K562 (cell line): ENCODE data around the gene TTC23L. TPM values are rescaled to one million over a fixed set of nuclear protein-coding genes. Genes with fewer than 3 reads are reported as not detected.

Experiments
- FUS ChIP-seq: fragments of 200-400 bp; formaldehyde crosslinking; optimal IDR thresholded peaks from 2 replicates; pipeline ENCODE3; 2017; ENCODE audit warnings: low read depth, low read length
- MYBL2 ChIP-seq, 2 experiments: fragments of 450-650 bp in 1 of 2; sonication (generic) in 1 of 2; formaldehyde crosslinking in 1 of 2; IDR thresholded peaks; 2 replicates each; pipeline versions ENCODE4 v1.6.1 to v1.8.1; 2017 to 2022; ENCODE audit warnings: borderline replicate concordance in 1 of 2, inconsistent platforms in 1 of 2, low read depth in 1 of 2, mild to moderate bottlenecking in 1 of 2, missing genetic modification reagents in 1 of 2, moderate library complexity in 1 of 2
- PYGO2 ChIP-seq: fragments of 450-650 bp; IDR thresholded peaks from 2 replicates; pipeline ENCODE4 v1.6.1; 2016; ENCODE audit warnings: mild to moderate bottlenecking, missing genetic modification characterization, moderate library complexity, missing compliant biosample characterization
- RBM22 ChIP-seq: fragments of 200-400 bp; formaldehyde crosslinking; IDR thresholded peaks from 2 replicates; pipeline ENCODE4 v1.6.1; 2018; ENCODE audit warnings: low read length, low read depth; ENCODE audit not compliant: poor library complexity, severe bottlenecking
- SAP30 ChIP-seq: fragments of 200-600 bp; sonication (generic); IDR thresholded peaks from 2 replicates; pipeline ENCODE4 v1.6.1; 2012; ENCODE audit warnings: borderline replicate concordance, low read depth, mild to moderate bottlenecking, moderate library complexity, low read length, control low read depth, inconsistent platforms; ENCODE audit not compliant: insufficient read depth, poor library complexity, severe bottlenecking
- SNIP1 ChIP-seq: fragments of 450-650 bp; IDR thresholded peaks from 2 replicates; pipeline ENCODE4 v1.7.1; 2017; ENCODE audit warnings: low read depth, mild to moderate bottlenecking
- polyA plus RNA-seq, 8 experiments: library from polyadenylated mRNA; depleted of rRNA in 4 of 8; stranded (reverse) in 5 of 8; unstranded in 3 of 8; fragments of >200 nt; fragmentation: Nextera tagmentation in 2 of 8; fragmentation: Illumina TruSeq in 1 of 8; extraction: Ambion mirVana in 2 of 8; extraction: Trizol in 1 of 8; gene quantifications; 2 replicates each; pipeline versions ENCODE4 v1.2.1 to v1.2.3, GENCODE V29; 2011 to 2014; ENCODE audit warnings: inconsistent platforms in 1 of 8, missing spikeins in 1 of 8
- total RNA-seq, 7 experiments: library from RNA; depleted of rRNA in 6 of 7; stranded (reverse); fragments of >200 nt in 6 of 7; fragmentation: Illumina TruSeq in 2 of 7; extraction: Trizol in 2 of 7; gene quantifications; 2 replicates each; pipeline versions ENCODE4 v1.2.1 to v1.2.3, GENCODE V29; 2011 to 2021; ENCODE audit warnings: low replicate concordance in 1 of 7
- TF ChIP-seq, protein P1 (sequence below), 2 experiments: fragments of 450-650 bp; formaldehyde crosslinking in 1 of 2; IDR thresholded peaks; 2 replicates each; pipeline versions ENCODE4 v1.4.0 to v1.6.1; 2014 to 2020; ENCODE audit warnings: mild to moderate bottlenecking in 2 of 2, borderline replicate concordance in 1 of 2, low read depth in 1 of 2
- TF ChIP-seq, protein P2 (sequence below), 2 experiments: fragments of 450-650 bp in 1 of 2; IDR thresholded peaks; 2 replicates each; pipeline ENCODE4 v1.6.1; 2011 to 2017; ENCODE audit warnings: low read depth in 2 of 2, antibody characterized with exemption in 1 of 2, borderline replicate concordance in 1 of 2, low read length in 1 of 2, mild to moderate bottlenecking in 1 of 2, mixed read lengths in 1 of 2; ENCODE audit not compliant: control insufficient read depth in 1 of 2
- TF ChIP-seq, protein P3 (sequence below): fragments of 450-650 bp; formaldehyde crosslinking; IDR thresholded peaks from 2 replicates; pipeline ENCODE4 v1.4.0; 2020; ENCODE audit warnings: mild to moderate bottlenecking, mixed read lengths

The TTC23L gene
- total and polyA plus RNA-seq, 9 of the 15 experiments (the other 6 are each of a cell fraction or from before 2014, with no cell fraction given), result 0.03 to 0.32 (median 0.14) TPM; not detected in 2

DNA sequence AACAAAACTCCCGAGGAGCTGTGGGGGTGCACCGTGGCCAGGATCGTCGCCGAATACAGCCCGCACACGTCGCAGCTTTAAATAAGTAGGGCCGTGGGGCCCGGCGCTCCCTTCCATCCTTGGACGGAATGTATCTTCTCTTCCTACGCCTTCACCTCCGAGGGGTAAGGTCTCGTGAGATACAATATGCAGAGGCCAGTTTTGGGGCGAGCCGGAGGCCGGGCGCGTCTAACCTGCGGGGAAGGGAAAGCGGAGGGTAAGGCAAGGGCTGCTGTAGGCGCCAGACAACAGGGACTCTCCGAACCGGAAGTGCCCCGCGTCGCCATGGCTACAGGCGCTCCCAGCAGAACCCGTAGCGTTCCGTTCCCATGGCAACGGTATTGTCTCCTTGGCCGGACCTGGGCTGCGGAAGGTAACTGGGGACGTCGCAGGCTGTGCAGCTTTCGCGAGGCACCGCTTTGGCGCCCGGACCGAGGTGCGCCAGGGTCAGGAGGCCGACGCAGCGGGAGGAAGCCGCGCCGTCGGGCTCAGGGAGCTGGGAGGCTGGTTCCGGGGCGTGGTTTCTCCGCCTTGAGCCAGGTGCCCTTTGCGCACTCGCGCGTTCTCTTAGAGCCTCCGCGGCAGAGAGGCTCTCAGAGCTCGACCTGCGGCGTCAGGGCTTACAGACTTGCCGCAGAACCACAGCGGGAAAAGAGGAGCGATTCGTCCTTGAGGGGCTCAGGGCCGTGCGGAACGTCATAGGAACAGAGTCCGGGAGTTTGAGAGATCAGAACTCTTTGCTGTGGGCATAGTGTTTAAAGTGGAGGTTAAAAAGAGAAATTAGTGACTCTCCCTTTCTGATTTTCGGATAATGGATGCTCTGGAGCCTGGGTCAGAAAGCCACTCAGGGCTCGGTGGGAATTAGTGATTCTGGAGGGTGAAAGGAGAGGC lies at the start of gene TTC23L (continued):
- TF ChIP-seq, protein P1, sequence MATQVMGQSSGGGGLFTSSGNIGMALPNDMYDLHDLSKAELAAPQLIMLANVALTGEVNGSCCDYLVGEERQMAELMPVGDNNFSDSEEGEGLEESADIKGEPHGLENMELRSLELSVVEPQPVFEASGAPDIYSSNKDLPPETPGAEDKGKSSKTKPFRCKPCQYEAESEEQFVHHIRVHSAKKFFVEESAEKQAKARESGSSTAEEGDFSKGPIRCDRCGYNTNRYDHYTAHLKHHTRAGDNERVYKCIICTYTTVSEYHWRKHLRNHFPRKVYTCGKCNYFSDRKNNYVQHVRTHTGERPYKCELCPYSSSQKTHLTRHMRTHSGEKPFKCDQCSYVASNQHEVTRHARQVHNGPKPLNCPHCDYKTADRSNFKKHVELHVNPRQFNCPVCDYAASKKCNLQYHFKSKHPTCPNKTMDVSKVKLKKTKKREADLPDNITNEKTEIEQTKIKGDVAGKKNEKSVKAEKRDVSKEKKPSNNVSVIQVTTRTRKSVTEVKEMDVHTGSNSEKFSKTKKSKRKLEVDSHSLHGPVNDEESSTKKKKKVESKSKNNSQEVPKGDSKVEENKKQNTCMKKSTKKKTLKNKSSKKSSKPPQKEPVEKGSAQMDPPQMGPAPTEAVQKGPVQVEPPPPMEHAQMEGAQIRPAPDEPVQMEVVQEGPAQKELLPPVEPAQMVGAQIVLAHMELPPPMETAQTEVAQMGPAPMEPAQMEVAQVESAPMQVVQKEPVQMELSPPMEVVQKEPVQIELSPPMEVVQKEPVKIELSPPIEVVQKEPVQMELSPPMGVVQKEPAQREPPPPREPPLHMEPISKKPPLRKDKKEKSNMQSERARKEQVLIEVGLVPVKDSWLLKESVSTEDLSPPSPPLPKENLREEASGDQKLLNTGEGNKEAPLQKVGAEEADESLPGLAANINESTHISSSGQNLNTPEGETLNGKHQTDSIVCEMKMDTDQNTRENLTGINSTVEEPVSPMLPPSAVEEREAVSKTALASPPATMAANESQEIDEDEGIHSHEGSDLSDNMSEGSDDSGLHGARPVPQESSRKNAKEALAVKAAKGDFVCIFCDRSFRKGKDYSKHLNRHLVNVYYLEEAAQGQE (IDR thresholded peaks at IDR 0.05; ENCODE audit: borderline replicate concordance), result no peak; the same call in 1 of the 2 replicates
- TF ChIP-seq, protein P1 (CRISPR knock-in tag; IDR thresholded peaks at IDR 0.05; ENCODE audit: low read depth), result no peak
- TF ChIP-seq PYGO2 (tag), result no peak
- TF ChIP-seq, protein P2, sequence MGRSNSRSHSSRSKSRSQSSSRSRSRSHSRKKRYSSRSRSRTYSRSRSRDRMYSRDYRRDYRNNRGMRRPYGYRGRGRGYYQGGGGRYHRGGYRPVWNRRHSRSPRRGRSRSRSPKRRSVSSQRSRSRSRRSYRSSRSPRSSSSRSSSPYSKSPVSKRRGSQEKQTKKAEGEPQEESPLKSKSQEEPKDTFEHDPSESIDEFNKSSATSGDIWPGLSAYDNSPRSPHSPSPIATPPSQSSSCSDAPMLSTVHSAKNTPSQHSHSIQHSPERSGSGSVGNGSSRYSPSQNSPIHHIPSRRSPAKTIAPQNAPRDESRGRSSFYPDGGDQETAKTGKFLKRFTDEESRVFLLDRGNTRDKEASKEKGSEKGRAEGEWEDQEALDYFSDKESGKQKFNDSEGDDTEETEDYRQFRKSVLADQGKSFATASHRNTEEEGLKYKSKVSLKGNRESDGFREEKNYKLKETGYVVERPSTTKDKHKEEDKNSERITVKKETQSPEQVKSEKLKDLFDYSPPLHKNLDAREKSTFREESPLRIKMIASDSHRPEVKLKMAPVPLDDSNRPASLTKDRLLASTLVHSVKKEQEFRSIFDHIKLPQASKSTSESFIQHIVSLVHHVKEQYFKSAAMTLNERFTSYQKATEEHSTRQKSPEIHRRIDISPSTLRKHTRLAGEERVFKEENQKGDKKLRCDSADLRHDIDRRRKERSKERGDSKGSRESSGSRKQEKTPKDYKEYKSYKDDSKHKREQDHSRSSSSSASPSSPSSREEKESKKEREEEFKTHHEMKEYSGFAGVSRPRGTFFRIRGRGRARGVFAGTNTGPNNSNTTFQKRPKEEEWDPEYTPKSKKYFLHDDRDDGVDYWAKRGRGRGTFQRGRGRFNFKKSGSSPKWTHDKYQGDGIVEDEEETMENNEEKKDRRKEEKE (IDR thresholded peaks at IDR 0.05; ENCODE audit: borderline replicate concordance in 1 of 2, control insufficient read depth in 1 of 2, low read depth in 2 of 2, low read length in 1 of 2), result 0 out of 4 replicates have a peak, but pooled peaks of 1 of the 2 experiments have one; percentile 76
- TF ChIP-seq, protein P3, sequence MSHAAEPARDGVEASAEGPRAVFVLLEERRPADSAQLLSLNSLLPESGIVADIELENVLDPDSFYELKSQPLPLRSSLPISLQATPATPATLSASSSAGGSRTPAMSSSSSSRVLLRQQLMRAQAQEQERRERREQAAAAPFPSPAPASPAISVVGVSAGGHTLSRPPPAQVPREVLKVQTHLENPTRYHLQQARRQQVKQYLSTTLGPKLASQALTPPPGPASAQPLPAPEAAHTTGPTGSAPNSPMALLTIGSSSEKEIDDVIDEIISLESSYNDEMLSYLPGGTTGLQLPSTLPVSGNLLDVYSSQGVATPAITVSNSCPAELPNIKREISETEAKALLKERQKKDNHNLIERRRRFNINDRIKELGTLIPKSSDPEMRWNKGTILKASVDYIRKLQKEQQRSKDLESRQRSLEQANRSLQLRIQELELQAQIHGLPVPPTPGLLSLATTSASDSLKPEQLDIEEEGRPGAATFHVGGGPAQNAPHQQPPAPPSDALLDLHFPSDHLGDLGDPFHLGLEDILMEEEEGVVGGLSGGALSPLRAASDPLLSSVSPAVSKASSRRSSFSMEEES (CRISPR knock-in tag), result no peak
- TF ChIP-seq RBM22, result peak; percentile 100
- TF ChIP-seq MYBL2 (IDR thresholded peaks at IDR 0.05; ENCODE audit: low read depth), result no peak
- TF ChIP-seq MYBL2 (CRISPR knock-in tag; IDR thresholded peaks at IDR 0.05; ENCODE audit: borderline replicate concordance), result no peak
- peak; percentile 80 for TF ChIP-seq SAP30
- no peak for TF ChIP-seq SNIP1
- TF ChIP-seq FUS, result no peak
